Breast epithelium (tissue), 4 donors: ENCODE data around the gene TMEM19. TPM values are rescaled to one million over a fixed set of nuclear protein-coding genes. Genes with fewer than 3 reads are reported as not detected.

Source experiments
- DNase-seq, 2 donors: peaks; one replicate each; pipeline ENCODE4 v3.0.0-alpha.2; 2019; ENCODE audit warnings: low spot score in 2 of 2
- H3K27ac ChIP-seq, 2 donors: fragments of 200-600 bp; sonication (generic) in 1 of 2; one replicate each; pipeline ENCODE4 v1.5.1; 2016 to 2019; ENCODE audit warnings: mild to moderate bottlenecking in 1 of 2
- H3K27me3 ChIP-seq, 2 donors: fragments of 200-600 bp; sonication (generic) in 1 of 2; one replicate each; pipeline versions ENCODE4 v1.5.1 to v1.6.0; 2017 to 2019; ENCODE audit warnings: control low read depth in 1 of 2, mild to moderate bottlenecking in 1 of 2
- H3K36me3 ChIP-seq: fragments of 200-600 bp; one replicate; pipeline ENCODE4 v1.5.1; 2019
- H3K4me1 ChIP-seq, 2 donors: fragments of 200-600 bp; sonication (generic); one replicate each; pipeline ENCODE4 v1.5.1; 2016 to 2019; ENCODE audit warnings: control low read depth in 1 of 2
- H3K4me3 ChIP-seq, 3 donors: fragments of 200-600 bp; sonication (generic); 1 replicate in 2 of 3; 2 replicates in 1 of 3; pipeline ENCODE4 v1.5.1; 2016 to 2019; ENCODE audit warnings: mild to moderate bottlenecking in 3 of 3, moderate library complexity in 2 of 3
- H3K9me3 ChIP-seq, 2 donors: fragments of 200-600 bp; sonication (generic) in 1 of 2; one replicate each; pipeline ENCODE4 v1.5.1; 2016 to 2019; ENCODE audit warnings: control low read depth in 1 of 2
- CTCF ChIP-seq, 3 donors: fragments of 450-650 bp; IDR thresholded peaks; one replicate each; pipeline ENCODE4 v1.5.1; 2016 to 2017; ENCODE audit warnings: antibody characterized with exemption in 3 of 3, mild to moderate bottlenecking in 3 of 3, moderate library complexity in 3 of 3
- POLR2A ChIP-seq: fragments of 450-650 bp; IDR thresholded peaks from one replicate; pipeline ENCODE4 v1.6.1; 2016; ENCODE audit warnings: antibody characterized with exemption, mild to moderate bottlenecking, moderate library complexity
- POLR2AphosphoS5 ChIP-seq, 3 donors: sonication (generic); formaldehyde crosslinking; IDR thresholded peaks; one replicate each; pipeline ENCODE4 v1.6.1; 2017; ENCODE audit warnings: antibody characterized with exemption in 3 of 3
- intact Hi-C: fragments of 100-400 bp; cut with DNase I; formaldehyde crosslinking; loops from one replicate; pipeline ENCODE4 v1.15.1; 2023; ENCODE audit warnings: low total_unique reads
- total RNA-seq, 3 donors: library from RNA; depleted of rRNA; stranded (reverse); fragments of >200 nt; gene quantifications; one replicate each; pipeline ENCODE4 v1.1.0, GENCODE V29; 2016

TMEM19 gene
- total RNA-seq, 3 donors from 2014 or later: 13.0 to 29.0 (median 13.4) TPM

- H3K4me3 ChIP-seq: no peak overlapping the region
- no peak overlapping the region for H3K27ac ChIP-seq
- no peaks in the 10 kb centered on the region for H3K36me3 ChIP-seq
- H3K27me3 ChIP-seq: no peaks in the 10 kb centered on the region
- no peaks in the 10 kb centered on the region for H3K9me3 ChIP-seq
- DNase-seq: no peak
- H3K4me1 ChIP-seq: no peaks in the 10 kb centered on the region
- TF ChIP-seq CTCF (IDR thresholded peaks at IDR 0.05) (no peak), POLR2A (no peak), POLR2AphosphoS5 (IDR thresholded peaks at IDR 0.05) (no peak)
- intact Hi-C loops: no loop called here
Measured at GRCh38 chr12:71649401-71649800, 36.5 kb upstream of the TMEM19 start.

- DNase-seq: no peak
- H3K27ac ChIP-seq: no peak overlapping the region
- H3K4me1 ChIP-seq: peaks cover 0 to 7% of the 10 kb centered on the region in 2 donors
- H3K9me3 ChIP-seq: no peaks in the 10 kb centered on the region
- TF ChIP-seq CTCF (IDR thresholded peaks at IDR 0.05): no peak
- TF ChIP-seq POLR2AphosphoS5 (IDR thresholded peaks at IDR 0.05): no peak
- TF ChIP-seq POLR2A: no peak
- no peak overlapping the region for H3K4me3 ChIP-seq
- no peaks in the 10 kb centered on the region for H3K36me3 ChIP-seq
- H3K27me3 ChIP-seq: no peaks in the 10 kb centered on the region
- intact Hi-C loops: no loop called here
Measured at GRCh38 chr12:71652656-71653055, 33.2 kb upstream of the TMEM19 start.

- intact Hi-C loops: no loop called here
- H3K4me1 ChIP-seq: peaks cover 0 to 7% of the 10 kb centered on the region in 2 donors
- H3K36me3 ChIP-seq: no peaks in the 10 kb centered on the region
- no peaks in the 10 kb centered on the region for H3K27me3 ChIP-seq
- no peak overlapping the region for H3K4me3 ChIP-seq
- H3K9me3 ChIP-seq: no peaks in the 10 kb centered on the region
- H3K27ac ChIP-seq: no peak overlapping the region
- DNase-seq: no peak
- no peak for TF ChIP-seq POLR2A
- TF ChIP-seq POLR2AphosphoS5 (IDR thresholded peaks at IDR 0.05): no peak
- no peak for TF ChIP-seq CTCF (IDR thresholded peaks at IDR 0.05)
Measured at GRCh38 chr12:71653137-71653536, 32.7 kb upstream of the TMEM19 start.

- Histone ChIP-seq H3K9me3 (no peaks in the 10 kb centered on the region), H3K27ac (no peak overlapping the region), H3K36me3 (no peaks in the 10 kb centered on the region), H3K27me3 (no peaks in the 10 kb centered on the region), H3K4me1 (peaks cover 0 to 7% of the 10 kb centered on the region in 2 donors), H3K4me3 (no peak overlapping the region)
- intact Hi-C loops: no loop called here
- no peak for DNase-seq
- TF ChIP-seq POLR2A: no peak
- TF ChIP-seq CTCF (IDR thresholded peaks at IDR 0.05): no peak
- no peak for TF ChIP-seq POLR2AphosphoS5 (IDR thresholded peaks at IDR 0.05)
Measured at GRCh38 chr12:71654200-71654599, 31.7 kb upstream of the TMEM19 start.

- no peak overlapping the region for H3K27ac ChIP-seq
- no peak overlapping the region for H3K4me3 ChIP-seq
- no peak for DNase-seq
- H3K27me3 ChIP-seq: no peaks in the 10 kb centered on the region
- no peaks in the 10 kb centered on the region for H3K36me3 ChIP-seq
- intact Hi-C loops: no loop called here
- TF ChIP-seq CTCF (IDR thresholded peaks at IDR 0.05) (no peak), POLR2A (no peak), POLR2AphosphoS5 (IDR thresholded peaks at IDR 0.05) (no peak)
- H3K9me3 ChIP-seq: no peaks in the 10 kb centered on the region
- peaks cover 0 to 7% of the 10 kb centered on the region in 2 donors for H3K4me1 ChIP-seq
Measured at GRCh38 chr12:71655495-71655894, 30.4 kb upstream of the TMEM19 start.
